GM23248 (cell line): ENCODE measurements around the gene RBM19. TPM values are rescaled to one million over a fixed set of nuclear protein-coding genes. Genes with fewer than 3 reads are reported as not detected.

Source experiments
- DNase-seq: peaks from one replicate; pipeline ENCODE4 v3.0.0-alpha.2; 2015
- H2AFZ ChIP-seq: fragments of 200-600 bp; sonication (generic); 2 replicates; pipeline ENCODE4 v1.6.1; 2016; ENCODE audit warnings: antibody characterized with exemption
- H3F3A ChIP-seq: fragments of 200-600 bp; sonication (generic); 2 replicates; pipeline ENCODE4 v1.6.1; 2016; ENCODE audit warnings: mild to moderate bottlenecking, antibody characterized with exemption, mixed run types; ENCODE audit not compliant: insufficient read depth
- H3K27ac ChIP-seq: fragments of 200-600 bp; sonication (generic); 2 replicates; pipeline ENCODE4 v1.5.1; 2016; ENCODE audit warnings: mild to moderate bottlenecking
- H3K27me3 ChIP-seq: fragments of 200-600 bp; sonication (generic); replicated peaks from 2 replicates; pipeline ENCODE4 v1.6.1; 2016; ENCODE audit warnings: mild to moderate bottlenecking; ENCODE audit not compliant: insufficient read depth
- H3K36me3 ChIP-seq: fragments of 200-600 bp; sonication (generic); 2 replicates; pipeline ENCODE4 v1.6.1; 2016; ENCODE audit warnings: low read depth, mild to moderate bottlenecking
- H3K4me1 ChIP-seq: fragments of 200-600 bp; sonication (generic); 2 replicates; pipeline ENCODE4 v1.6.1; 2016; ENCODE audit warnings: mild to moderate bottlenecking; ENCODE audit not compliant: insufficient read depth
- H3K4me2 ChIP-seq: fragments of 200-600 bp; sonication (generic); one replicate; pipeline ENCODE4 v1.6.1; 2016; ENCODE audit warnings: mild to moderate bottlenecking; ENCODE audit not compliant: unreplicated experiment
- H3K4me3 ChIP-seq: fragments of 200-600 bp; sonication (generic); 2 replicates; pipeline ENCODE4 v1.5.1; 2016; ENCODE audit warnings: mild to moderate bottlenecking
- H3K79me2 ChIP-seq: fragments of 200-600 bp; sonication (generic); 2 replicates; pipeline ENCODE4 v1.6.1; 2016; ENCODE audit warnings: mild to moderate bottlenecking; ENCODE audit not compliant: insufficient read depth
- H3K9ac ChIP-seq: fragments of 200-600 bp; sonication (generic); 2 replicates; pipeline ENCODE4 v1.6.1; 2016; ENCODE audit warnings: mild to moderate bottlenecking
- H3K9me2 ChIP-seq: fragments of 200-600 bp; sonication (generic); 2 replicates; pipeline ENCODE4 v1.6.1; 2016; ENCODE audit warnings: mixed run types, mild to moderate bottlenecking, moderate library complexity; ENCODE audit not compliant: insufficient read depth
- H3K9me3 ChIP-seq: fragments of 200-600 bp; sonication (generic); one replicate; pipeline ENCODE4 v1.6.1; 2017; ENCODE audit warnings: low read depth
- H4K20me1 ChIP-seq: fragments of 200-600 bp; sonication (generic); 2 replicates; pipeline ENCODE4 v1.6.0; 2016; ENCODE audit not compliant: insufficient read depth
- EZH2 ChIP-seq: fragments of 200-600 bp; sonication (generic); IDR thresholded peaks from 2 replicates; pipeline ENCODE4 v1.6.1; 2018; ENCODE audit warnings: antibody characterized with exemption, mild to moderate bottlenecking; ENCODE audit not compliant: insufficient read depth, poor library complexity, severe bottlenecking
- EZH2phosphoT487 ChIP-seq: fragments of 200-600 bp; sonication (generic); IDR thresholded peaks from 2 replicates; pipeline ENCODE4 v1.6.1; 2018; ENCODE audit warnings: antibody characterized with exemption, moderate library complexity, mild to moderate bottlenecking, low read depth; ENCODE audit not compliant: insufficient read depth
- WGBS, 2 experiments: methylation state at CpG; one replicate each; pipeline ENCODE4 v1.1.6; 2015 to 2017; ENCODE audit warnings: low lambda C conversion rate in 2 of 2, low coverage in 1 of 2; ENCODE audit errors: missing lambda C conversion rate in 2 of 2; 5-methylcytosine and 5-hydroxymethylcytosine counted together
- in situ Hi-C: fragments of 300-500 bp; cut with MboI; formaldehyde crosslinking; loops from 2 replicates; pipeline ENCODE4 v1.15.0; 2020
- polyA plus RNA-seq: library from polyadenylated mRNA; unstranded; fragments of >200 nt; fragmentation: Nextera tagmentation; extraction: Ambion mirVana; gene quantifications from 2 replicates; pipeline ENCODE4 v1.2.1, GENCODE V29; 2016
- total RNA-seq: library from RNA; depleted of rRNA; stranded (reverse); fragments of >200 nt; shearing (Covaris generic); gene quantifications from 2 replicates; pipeline ENCODE4 v1.2.3, GENCODE V29; 2014

RBM19 gene
- total and polyA plus RNA-seq, 2 experiments from 2014 or later: 14.8 to 17.1 TPM

- H3K27me3 ChIP-seq: peaks cover 20% of the 10 kb centered on the region
- TF ChIP-seq EZH2phosphoT487 (no peak), EZH2 (no peak)
- H3F3A ChIP-seq: no peaks in the 10 kb centered on the region
- H3K4me1 ChIP-seq: no peaks in the 10 kb centered on the region
- H2AFZ ChIP-seq: no peak overlapping the region
- no peaks in the 10 kb centered on the region for H3K36me3 ChIP-seq
- H4K20me1 ChIP-seq: no peaks in the 10 kb centered on the region
- WGBS, 2 experiments: 30 to 34% methylated on average over 5 of the region's 5 CpGs
- no peaks in the 10 kb centered on the region for H3K79me2 ChIP-seq
- in situ Hi-C loops: no loop called here
- no peak overlapping the region for H3K4me2 ChIP-seq
- H3K27ac ChIP-seq: no peak overlapping the region
- H3K9me3 ChIP-seq: no peaks in the 10 kb centered on the region
- H3K9ac ChIP-seq: no peak overlapping the region
- no peaks in the 10 kb centered on the region for H3K9me2 ChIP-seq
- DNase-seq: no peak
- no peak overlapping the region for H3K4me3 ChIP-seq
Observed at GRCh38 chr12:113774526-113774925, 191.6 kb downstream of the RBM19 start.

DNA sequence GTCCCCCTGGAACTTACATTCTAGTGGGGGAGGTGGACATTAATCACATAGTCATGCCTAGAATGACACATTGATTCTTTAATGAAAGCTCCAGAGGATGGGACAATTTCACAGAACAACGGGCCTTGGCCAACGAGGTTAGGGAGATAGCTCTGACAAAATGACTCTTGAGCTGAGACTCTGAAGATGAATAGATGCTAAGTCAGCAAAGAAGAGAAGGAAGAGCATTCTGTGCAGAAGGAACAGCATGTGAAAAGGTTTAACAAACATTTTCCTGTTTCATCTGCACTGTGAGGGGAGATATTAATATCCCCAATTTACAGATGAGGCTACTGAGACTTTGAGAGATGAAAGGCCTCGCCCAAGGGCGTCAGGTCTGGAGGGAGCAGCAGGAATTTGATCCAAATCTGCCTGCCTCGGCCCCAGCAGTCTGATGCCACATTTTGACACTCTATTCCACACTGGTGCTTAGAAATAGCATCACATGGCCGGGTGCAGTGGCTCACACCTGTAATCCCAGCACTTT is 193.6 kb downstream of the RBM19 start:
- no peaks in the 10 kb centered on the region for H4K20me1 ChIP-seq
- H3K9me2 ChIP-seq: no peaks in the 10 kb centered on the region
- H3K9ac ChIP-seq: no peak overlapping the region
- H3K27ac ChIP-seq: no peak overlapping the region
- peaks cover 19% of the 10 kb centered on the region; the same call in 1 of the 2 replicates for H3K27me3 ChIP-seq
- WGBS, 2 experiments: 39 to 41% methylated on average over 6 of the region's 6 CpGs
- H3K4me3 ChIP-seq: no peak overlapping the region
- DNase-seq: no peak
- H3K4me2 ChIP-seq: no peak overlapping the region
- no peaks in the 10 kb centered on the region for H3K79me2 ChIP-seq
- in situ Hi-C loops: no loop called here
- TF ChIP-seq EZH2phosphoT487: no peak
- TF ChIP-seq EZH2: no peak
- no peaks in the 10 kb centered on the region for H3K4me1 ChIP-seq
- H2AFZ ChIP-seq: no peak overlapping the region
- H3F3A ChIP-seq: no peaks in the 10 kb centered on the region
- no peaks in the 10 kb centered on the region for H3K36me3 ChIP-seq
- no peaks in the 10 kb centered on the region for H3K9me3 ChIP-seq

DNA sequence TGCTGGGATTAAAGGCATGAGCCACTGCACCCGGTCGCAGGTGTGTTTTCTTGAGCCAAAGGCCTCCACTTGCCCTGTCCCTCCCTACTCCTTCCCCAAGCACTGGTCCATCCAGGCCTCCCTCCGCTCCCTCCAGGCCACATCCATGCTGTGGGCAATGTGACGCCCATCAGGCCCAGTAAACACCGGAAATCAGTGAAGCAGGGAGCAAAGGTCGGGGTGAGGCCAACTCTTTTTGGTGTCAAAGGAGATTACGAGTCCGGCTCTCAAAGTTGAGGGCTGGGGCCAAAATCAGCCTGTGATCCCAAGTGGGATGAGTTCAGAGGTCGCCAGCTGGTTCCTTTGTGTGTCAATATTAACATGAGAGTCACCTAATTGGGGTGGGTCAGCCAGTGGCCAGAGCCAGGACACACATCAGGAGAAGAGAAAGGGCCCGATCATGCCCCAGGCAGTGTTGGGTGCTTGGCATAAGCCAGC is 195.7 kb downstream of the RBM19 start:
- in situ Hi-C loops: no loop called here
- Histone ChIP-seq H3K4me2 (no peak overlapping the region), H3F3A (no peaks in the 10 kb centered on the region), H3K27ac (no peak overlapping the region), H3K27me3 (peaks cover 8% of the 10 kb centered on the region; the same call in 1 of the 2 replicates), H3K9me2 (no peaks in the 10 kb centered on the region), H3K4me1 (peaks cover 7% of the 10 kb centered on the region; the same call in 1 of the 2 replicates), H2AFZ (no peak overlapping the region), H3K9me3 (no peaks in the 10 kb centered on the region), H4K20me1 (no peaks in the 10 kb centered on the region), H3K79me2 (no peaks in the 10 kb centered on the region), H3K9ac (no peak overlapping the region), H3K36me3 (no peaks in the 10 kb centered on the region), H3K4me3 (no peak overlapping the region)
- 46 to 52% methylated on average over 10 of the region's 10 CpGs for WGBS, 2 experiments
- no peak for DNase-seq
- TF ChIP-seq EZH2phosphoT487 (no peak), EZH2 (no peak)

DNA sequence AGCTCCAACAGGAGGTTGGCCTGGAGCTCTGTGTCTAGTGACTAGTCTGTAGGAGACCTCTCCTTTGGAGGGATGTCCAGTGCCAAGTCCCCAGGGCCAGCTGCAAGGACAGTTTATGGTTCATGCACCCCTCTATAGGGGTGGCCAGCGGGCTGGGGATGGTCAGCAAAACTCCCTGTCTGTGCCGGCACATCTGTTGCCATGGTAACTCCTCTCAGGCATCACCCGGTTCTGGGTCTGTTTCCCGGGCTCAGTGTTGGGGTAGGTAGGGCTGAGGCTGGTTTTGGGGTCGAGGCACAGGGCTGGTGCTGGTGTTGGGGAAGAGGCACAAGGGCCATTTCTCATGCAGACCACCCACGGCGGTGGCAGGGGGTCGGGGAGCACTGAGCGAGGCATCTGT is 196.8 kb downstream of the RBM19 start:
- H3K79me2 ChIP-seq: no peaks in the 10 kb centered on the region
- peaks cover 7% of the 10 kb centered on the region; the same call in 1 of the 2 replicates for H3K4me1 ChIP-seq
- no peak overlapping the region for H2AFZ ChIP-seq
- H3K36me3 ChIP-seq: no peaks in the 10 kb centered on the region
- no peak overlapping the region for H3K4me2 ChIP-seq
- H3F3A ChIP-seq: no peaks in the 10 kb centered on the region
- DNase-seq: no peak
- H3K9me3 ChIP-seq: no peaks in the 10 kb centered on the region
- no peak overlapping the region for H3K27ac ChIP-seq
- no peak overlapping the region for H3K4me3 ChIP-seq
- peaks cover 8% of the 10 kb centered on the region; the same call in 1 of the 2 replicates for H3K27me3 ChIP-seq
- TF ChIP-seq EZH2: no peak
- no peak for TF ChIP-seq EZH2phosphoT487
- H3K9me2 ChIP-seq: no peaks in the 10 kb centered on the region
- H4K20me1 ChIP-seq: no peaks in the 10 kb centered on the region
- 33 to 39% methylated on average over 9 of the region's 9 CpGs for WGBS, 2 experiments
- in situ Hi-C loops: no loop called here
- no peak overlapping the region for H3K9ac ChIP-seq
